GM18505 (cell line): ENCODE data around the gene CDH26.

ENCODE experiments used
- ATAC-seq: cut with Tn5 transposase; IDR thresholded peaks from one replicate; pipeline ENCODE4 v1.9.1; 2021; ENCODE audit not compliant: unreplicated experiment
- POLR2A ChIP-seq: IDR thresholded peaks from 4 replicates; pipeline ENCODE4 v1.6.1; 2011; ENCODE audit warnings: borderline replicate concordance; ENCODE audit not compliant: insufficient read depth, insufficient read length; ENCODE audit errors: extremely low read depth

CDH26 gene

GRCh38 chr20:60000271-60001042 is 42.2 kb downstream of the CDH26 start:
- TF ChIP-seq POLR2A = no peak
- no peak for ATAC-seq

DNA sequence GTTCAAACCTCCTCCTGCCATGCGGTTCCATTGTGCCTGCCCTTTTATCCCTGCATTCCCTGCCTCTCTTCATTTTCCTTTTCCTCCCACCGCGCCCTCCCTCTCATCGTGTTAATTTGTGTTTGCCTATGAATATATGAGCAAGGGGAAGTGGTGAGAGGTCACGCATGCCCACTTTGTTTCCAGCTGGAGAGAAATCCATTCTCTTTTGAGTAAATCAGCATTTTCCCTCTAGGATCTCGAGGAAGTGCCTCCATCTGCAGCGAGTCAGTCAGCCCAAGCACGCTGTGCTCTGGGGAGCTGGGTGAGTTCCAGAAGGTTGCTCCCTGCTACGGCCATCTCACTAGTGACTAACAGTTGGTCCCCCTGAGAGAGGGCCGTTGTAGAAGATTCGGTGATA is 42.9 kb downstream of the CDH26 start:
- ATAC-seq = no peak
- no peak for TF ChIP-seq POLR2A

GRCh38 chr20:60003776-60004175 is 45.6 kb downstream of the CDH26 start:
- no peak for TF ChIP-seq POLR2A
- ATAC-seq = no peak

GRCh38 chr20:60006261-60006660 is 48.0 kb downstream of the CDH26 start:
- no peak for ATAC-seq

DNA sequence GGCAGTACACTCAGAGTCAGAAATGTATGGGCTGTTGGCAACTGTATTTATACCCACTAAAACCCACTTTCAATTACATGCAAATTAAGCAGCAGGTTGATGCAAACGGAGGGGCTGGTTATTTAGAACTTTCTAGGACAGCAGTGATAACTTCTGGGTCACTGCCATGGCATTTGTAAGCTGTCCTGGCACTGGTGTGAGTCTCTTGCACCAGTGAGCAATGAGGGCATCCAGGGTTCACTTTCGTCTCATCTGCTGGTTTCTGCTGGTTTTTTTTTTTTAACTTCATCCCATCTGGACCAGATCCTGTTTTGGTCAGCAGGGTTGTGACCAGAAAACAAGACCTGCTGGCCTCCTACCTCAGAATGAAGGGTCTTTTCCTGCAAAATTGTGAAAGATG is 49.2 kb downstream of the CDH26 start:
- no peak for ATAC-seq
- TF ChIP-seq POLR2A = no peak

More at GRCh38 chr20:60006261-60006660, 48.0 kb downstream of the CDH26 start:
- no peak for TF ChIP-seq POLR2A

DNA sequence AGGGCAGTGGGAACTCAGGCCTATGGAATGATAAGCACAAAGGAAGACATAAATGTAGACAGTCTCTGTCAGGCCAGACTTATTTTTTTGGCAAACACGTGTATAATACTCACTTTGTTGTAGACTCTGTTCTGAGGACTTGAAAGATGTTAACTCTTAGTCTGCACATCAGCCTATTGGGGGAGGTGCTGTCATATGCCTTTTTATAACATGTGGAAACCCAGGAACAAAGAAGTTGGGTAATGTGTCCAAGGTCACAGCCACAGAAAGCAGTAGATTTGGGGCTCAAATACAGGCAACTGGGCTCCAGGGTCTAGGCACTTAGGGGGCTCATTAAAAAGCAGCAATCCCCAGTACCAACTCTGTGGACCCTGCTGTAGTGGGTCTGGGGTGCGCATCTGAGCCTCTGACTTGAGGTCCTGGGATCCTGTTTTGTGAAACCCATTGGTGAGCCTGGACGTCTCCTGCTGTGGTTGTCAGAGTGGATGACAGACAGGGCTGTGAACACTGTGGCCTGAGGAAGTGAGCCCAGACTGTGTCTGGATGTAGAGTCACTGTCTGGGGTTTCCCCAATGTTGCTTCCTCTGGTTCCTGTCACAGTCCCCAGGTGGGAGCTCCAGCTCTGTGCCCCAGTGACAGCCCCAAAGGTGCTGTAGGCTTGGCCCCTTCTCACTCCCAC is 50.0 kb downstream of the CDH26 start:
- no peak for ATAC-seq
- TF ChIP-seq POLR2A = no peak

- no peak for ATAC-seq
- no peak for TF ChIP-seq POLR2A
Observed at GRCh38 chr20:60009318-60009717, 51.1 kb downstream of the CDH26 start.

- no peak for TF ChIP-seq POLR2A
- ATAC-seq = no peak
Observed at GRCh38 chr20:60009826-60010616, 51.8 kb downstream of the CDH26 start.

- no peak for ATAC-seq
- TF ChIP-seq POLR2A = no peak
Observed at GRCh38 chr20:60010689-60011458, 52.7 kb downstream of the CDH26 start.

- no peak for ATAC-seq
Observed at GRCh38 chr20:60011512-60012507, 53.6 kb downstream of the CDH26 start.

DNA sequence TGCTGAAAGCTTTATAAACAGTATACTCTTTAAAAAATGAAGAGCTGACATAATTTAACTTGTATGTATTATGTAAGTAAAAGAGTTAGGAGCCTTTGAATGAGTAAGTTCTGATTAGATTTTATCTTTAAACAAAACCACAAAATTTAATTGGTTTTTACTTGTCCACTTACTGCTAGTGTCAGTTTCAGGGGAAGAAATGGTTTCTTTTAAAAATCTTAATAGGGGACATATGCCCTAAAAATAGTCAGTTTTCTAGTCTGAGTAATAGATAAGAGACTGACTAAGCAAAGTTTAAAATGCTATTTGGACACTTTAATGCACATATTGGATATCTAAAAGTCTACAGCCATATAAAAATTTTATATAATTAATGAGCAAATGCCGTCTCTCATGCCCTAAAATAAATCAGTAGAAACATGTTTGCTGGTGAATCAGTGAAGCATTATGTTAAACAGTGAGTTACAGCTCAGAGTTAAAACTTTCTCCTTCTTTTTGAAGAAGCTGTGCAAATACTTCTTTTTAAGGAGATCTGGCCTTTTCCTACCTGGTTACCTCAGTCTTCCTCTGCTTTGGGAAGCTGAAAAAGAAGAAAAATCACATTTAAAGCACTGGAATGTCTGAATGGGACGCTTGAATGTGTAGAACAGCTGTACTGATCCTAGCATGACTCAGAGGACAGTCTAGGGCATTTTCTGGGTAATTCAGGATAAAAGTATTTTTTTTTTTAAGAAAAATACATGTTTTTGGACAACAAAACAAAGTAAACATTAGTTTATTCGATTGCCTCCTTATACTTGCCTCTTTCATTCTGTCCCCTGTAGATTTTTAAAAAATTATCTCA is 55.3 kb downstream of the CDH26 start:
- no peak for TF ChIP-seq POLR2A
- no peak for ATAC-seq

More at GRCh38 chr20:60011512-60012507, 53.6 kb downstream of the CDH26 start:
- no peak for TF ChIP-seq POLR2A
